ENCODE data around the gene R3HCC1L.
"Not testable (repeated sequence)": the region's sequence is repeated elsewhere in the genome, so short reads cannot be mapped to it uniquely, and the experiment has no call there.

Gene R3HCC1L

GRCh38 chr10:98172073-98172472 lies 37.6 kb downstream of the R3HCC1L start:
- peaks cover 30% of the 10 kb centered on the region for H3K36me3 Mint-ChIP-seq
- H3K27me3 Mint-ChIP-seq, result no peaks in the 10 kb centered on the region
- H3K27ac Mint-ChIP-seq, result no peak overlapping the region
- DNase-seq (ENCODE audit: low spot score in 2 of 2), result no peak
- no peak for ATAC-seq (ENCODE audit: low read depth)
- peaks cover 21% of the 10 kb centered on the region for H3K4me1 Mint-ChIP-seq
- H3K9me3 Mint-ChIP-seq, result no peaks in the 10 kb centered on the region
- H3K4me3 Mint-ChIP-seq, result no peak overlapping the region

- Mint-ChIP-seq H3K27me3 (no peaks in the 10 kb centered on the region), H3K36me3 (peaks cover 34% of the 10 kb centered on the region), H3K27ac (no peak overlapping the region), H3K9me3 (no peaks in the 10 kb centered on the region), H3K4me3 (no peak overlapping the region), H3K4me1 (peaks cover 21% of the 10 kb centered on the region)
- DNase-seq (ENCODE audit: low spot score in 2 of 2), result no peak
- no peak for ATAC-seq (ENCODE audit: low read depth)
These were observed 38.0 kb downstream of the R3HCC1L start for GRCh38 chr10:98172495-98172894.

- no peaks in the 10 kb centered on the region for H3K27me3 Mint-ChIP-seq
- no peaks in the 10 kb centered on the region for H3K9me3 Mint-ChIP-seq
- H3K4me1 Mint-ChIP-seq, result peaks cover 15% of the 10 kb centered on the region
- no peak overlapping the region for H3K27ac Mint-ChIP-seq
- DNase-seq (ENCODE audit: low spot score in 2 of 2) (no peak), ATAC-seq (ENCODE audit: low read depth) (no peak)
- H3K4me3 Mint-ChIP-seq, result no peak overlapping the region
- peaks cover 39% of the 10 kb centered on the region for H3K36me3 Mint-ChIP-seq
These were observed 38.8 kb downstream of the R3HCC1L start for GRCh38 chr10:98173260-98173659.

- H3K9me3 Mint-ChIP-seq; H3K27ac Mint-ChIP-seq; H3K4me3 Mint-ChIP-seq; DNase-seq (ENCODE audit: low spot score in 2 of 2); ATAC-seq (ENCODE audit: low read depth); H3K27me3 Mint-ChIP-seq: not testable (repeated sequence)
- peaks cover 62% of the 10 kb centered on the region for H3K36me3 Mint-ChIP-seq
- peaks cover 25% of the 10 kb centered on the region for H3K4me1 Mint-ChIP-seq
These were observed 48.0 kb downstream of the R3HCC1L start for GRCh38 chr10:98182351-98182915.

GRCh38 chr10:98186681-98187080 lies 52.2 kb downstream of the R3HCC1L start:
- peak overlapping the region; percentile 4 for H3K27ac Mint-ChIP-seq
- ATAC-seq (ENCODE audit: low read depth) (no peak), DNase-seq (ENCODE audit: low spot score in 2 of 2) (no peak)
- H3K27me3 Mint-ChIP-seq, result no peaks in the 10 kb centered on the region
- peaks cover 11% of the 10 kb centered on the region for H3K4me1 Mint-ChIP-seq
- peaks cover 2% of the 10 kb centered on the region for H3K9me3 Mint-ChIP-seq
- peaks cover 51% of the 10 kb centered on the region for H3K36me3 Mint-ChIP-seq
- no peak overlapping the region for H3K4me3 Mint-ChIP-seq

- H3K36me3 Mint-ChIP-seq, result peaks cover 57% of the 10 kb centered on the region
- H3K4me1 Mint-ChIP-seq; H3K27me3 Mint-ChIP-seq; H3K9me3 Mint-ChIP-seq; H3K27ac Mint-ChIP-seq; H3K4me3 Mint-ChIP-seq; ATAC-seq (ENCODE audit: low read depth); DNase-seq (ENCODE audit: low spot score in 2 of 2): not testable (repeated sequence)
These were observed 56.3 kb downstream of the R3HCC1L start for GRCh38 chr10:98190773-98191172.

- no peak overlapping the region for H3K4me3 Mint-ChIP-seq
- H3K36me3 Mint-ChIP-seq, result peaks cover 56% of the 10 kb centered on the region
- DNase-seq (ENCODE audit: low spot score in 2 of 2) (no peak), ATAC-seq (ENCODE audit: low read depth) (no peak)
- H3K9me3 Mint-ChIP-seq, result peaks cover 3% of the 10 kb centered on the region
- peaks cover 20% of the 10 kb centered on the region for H3K4me1 Mint-ChIP-seq
- no peak overlapping the region for H3K27ac Mint-ChIP-seq
- no peaks in the 10 kb centered on the region for H3K27me3 Mint-ChIP-seq
These were observed 58.6 kb downstream of the R3HCC1L start for GRCh38 chr10:98193037-98193436.

- Mint-ChIP-seq H3K27me3 (no peaks in the 10 kb centered on the region), H3K36me3 (peaks cover 49% of the 10 kb centered on the region), H3K4me3 (no peak overlapping the region), H3K27ac (no peak overlapping the region), H3K9me3 (peaks cover 3% of the 10 kb centered on the region), H3K4me1 (peaks cover 20% of the 10 kb centered on the region)
- ATAC-seq (ENCODE audit: low read depth) (no peak), DNase-seq (ENCODE audit: low spot score in 2 of 2) (no peak)
These were observed 60.2 kb downstream of the R3HCC1L start for GRCh38 chr10:98194633-98195032.

GRCh38 chr10:98195120-98195519 lies 60.7 kb downstream of the R3HCC1L start:
- Mint-ChIP-seq H3K27me3 (no peaks in the 10 kb centered on the region), H3K4me1 (peaks cover 22% of the 10 kb centered on the region), H3K4me3 (no peak overlapping the region), H3K9me3 (peaks cover 3% of the 10 kb centered on the region), H3K27ac (no peak overlapping the region), H3K36me3 (peaks cover 46% of the 10 kb centered on the region)
- DNase-seq (ENCODE audit: low spot score in 2 of 2) (no peak), ATAC-seq (ENCODE audit: low read depth) (no peak)

GRCh38 chr10:98196985-98197384 lies 62.5 kb downstream of the R3HCC1L start:
- H3K27me3 Mint-ChIP-seq, result no peaks in the 10 kb centered on the region
- no peak overlapping the region for H3K4me3 Mint-ChIP-seq
- peaks cover 3% of the 10 kb centered on the region for H3K9me3 Mint-ChIP-seq
- no peak for ATAC-seq (ENCODE audit: low read depth)
- H3K4me1 Mint-ChIP-seq, result peaks cover 22% of the 10 kb centered on the region
- DNase-seq (ENCODE audit: low spot score in 2 of 2), result no peak
- peaks cover 37% of the 10 kb centered on the region for H3K36me3 Mint-ChIP-seq
- H3K27ac Mint-ChIP-seq, result no peak overlapping the region

GRCh38 chr10:98201760-98202159 lies 67.3 kb downstream of the R3HCC1L start:
- Mint-ChIP-seq H3K4me1 (peaks cover 11% of the 10 kb centered on the region), H3K4me3 (no peak overlapping the region), H3K9me3 (no peaks in the 10 kb centered on the region), H3K27ac (no peak overlapping the region), H3K27me3 (no peaks in the 10 kb centered on the region), H3K36me3 (peaks cover 8% of the 10 kb centered on the region)
- no peak for ATAC-seq (ENCODE audit: low read depth)
- no peak for DNase-seq (ENCODE audit: low spot score in 2 of 2)

- H3K27ac Mint-ChIP-seq, result no peak overlapping the region
- H3K9me3 Mint-ChIP-seq, result no peaks in the 10 kb centered on the region
- ATAC-seq (ENCODE audit: low read depth) (no peak), DNase-seq (ENCODE audit: low spot score in 2 of 2) (no peak)
- H3K4me3 Mint-ChIP-seq, result no peak overlapping the region
- H3K4me1 Mint-ChIP-seq, result peaks cover 8% of the 10 kb centered on the region
- H3K36me3 Mint-ChIP-seq, result peaks cover 4% of the 10 kb centered on the region
- H3K27me3 Mint-ChIP-seq, result no peaks in the 10 kb centered on the region
These were observed 67.9 kb downstream of the R3HCC1L start for GRCh38 chr10:98202378-98202777.

GRCh38 chr10:98205351-98205750 lies 70.9 kb downstream of the R3HCC1L start:
- Mint-ChIP-seq H3K27ac (no peak overlapping the region), H3K27me3 (no peaks in the 10 kb centered on the region), H3K9me3 (no peaks in the 10 kb centered on the region), H3K36me3 (peaks cover 20% of the 10 kb centered on the region), H3K4me3 (no peak overlapping the region), H3K4me1 (peaks cover 11% of the 10 kb centered on the region)
- ATAC-seq (ENCODE audit: low read depth), result no peak
- no peak for DNase-seq (ENCODE audit: low spot score in 2 of 2)

GRCh38 chr10:98208925-98209324 lies 74.5 kb downstream of the R3HCC1L start:
- peaks cover 23% of the 10 kb centered on the region for H3K36me3 Mint-ChIP-seq
- peaks cover 22% of the 10 kb centered on the region for H3K4me1 Mint-ChIP-seq

GRCh38 chr10:98209441-98209840 lies 75.0 kb downstream of the R3HCC1L start:
- H3K9me3 Mint-ChIP-seq, result no peaks in the 10 kb centered on the region
- H3K27ac Mint-ChIP-seq, result peak overlapping the region; percentile 41

More at GRCh38 chr10:98208925-98209324, 74.5 kb downstream of the R3HCC1L start:
- H3K4me3 Mint-ChIP-seq, result no peak overlapping the region
- DNase-seq (ENCODE audit: low spot score in 2 of 2) (no peak), ATAC-seq (ENCODE audit: low read depth) (no peak)
- H3K27me3 Mint-ChIP-seq, result no peaks in the 10 kb centered on the region
- H3K9me3 Mint-ChIP-seq, result no peaks in the 10 kb centered on the region
- H3K27ac Mint-ChIP-seq, result no peak overlapping the region

More at GRCh38 chr10:98209441-98209840, 75.0 kb downstream of the R3HCC1L start:
- peaks cover 23% of the 10 kb centered on the region for H3K36me3 Mint-ChIP-seq
- DNase-seq (ENCODE audit: low spot score in 2 of 2), result no peak
- peaks cover 22% of the 10 kb centered on the region for H3K4me1 Mint-ChIP-seq
- ATAC-seq (ENCODE audit: low read depth), result no peak
- H3K4me3 Mint-ChIP-seq, result no peak overlapping the region
- H3K27me3 Mint-ChIP-seq, result no peaks in the 10 kb centered on the region

Measured in memory B cell (primary cell).